Stimulated activated CD4-positive, alpha-beta T cell treated with anti-CD3 and anti-CD28 coated beads, Interleukin-12 subunit alpha, Interleukin-12 subunit beta, amount 100 ng/mL, for 24 hours (primary cell): ENCODE measurements around the gene ZBED4.

Source experiments
- DNase-seq, 2 experiments: peaks; one replicate each; pipeline ENCODE4 v3.0.0-alpha.2; 2020; ENCODE audit warnings: low read depth in 2 of 2

The ZBED4 gene

GRCh38 chr22:49880281-49880680 is 26.6 kb downstream of the ZBED4 start:
- DNase-seq = no peak

- no peak for DNase-seq
Measured at GRCh38 chr22:49881856-49882255, 28.2 kb downstream of the ZBED4 start.

GRCh38 chr22:49882519-49883293 is 29.1 kb downstream of the ZBED4 start:
- DNase-seq = no peak

GRCh38 chr22:49883294-49883640 is 29.6 kb downstream of the ZBED4 start:
- no peak for DNase-seq

DNA sequence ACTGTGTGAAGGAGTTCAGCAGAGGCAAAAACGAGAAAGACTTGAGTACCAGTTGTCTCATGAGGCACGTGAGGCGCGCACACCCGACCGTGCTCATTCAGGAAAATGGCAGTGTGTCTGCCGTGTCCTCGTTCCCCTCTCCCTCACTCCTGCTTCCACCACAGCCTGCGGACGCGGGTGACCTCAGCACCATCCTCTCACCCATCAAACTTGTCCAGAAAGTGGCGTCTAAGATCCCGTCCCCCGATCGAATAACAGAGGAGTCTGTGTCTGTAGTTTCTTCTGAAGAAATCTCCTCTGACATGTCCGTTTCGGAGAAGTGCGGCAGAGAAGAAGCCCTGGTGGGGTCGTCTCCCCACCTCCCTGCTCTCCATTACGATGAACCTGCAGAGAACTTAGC is 30.4 kb downstream of the ZBED4 start:
- no peak for DNase-seq

GRCh38 chr22:49884503-49885260 is 31.0 kb downstream of the ZBED4 start:
- DNase-seq = no peak

GRCh38 chr22:49885281-49885680 is 31.6 kb downstream of the ZBED4 start:
- DNase-seq = no peak

GRCh38 chr22:49885881-49886280 is 32.2 kb downstream of the ZBED4 start:
- no peak for DNase-seq

GRCh38 chr22:49886346-49887063 is 32.9 kb downstream of the ZBED4 start:
- no peak for DNase-seq

- DNase-seq = no peak
Measured at GRCh38 chr22:49887064-49887451, 33.4 kb downstream of the ZBED4 start.

DNA sequence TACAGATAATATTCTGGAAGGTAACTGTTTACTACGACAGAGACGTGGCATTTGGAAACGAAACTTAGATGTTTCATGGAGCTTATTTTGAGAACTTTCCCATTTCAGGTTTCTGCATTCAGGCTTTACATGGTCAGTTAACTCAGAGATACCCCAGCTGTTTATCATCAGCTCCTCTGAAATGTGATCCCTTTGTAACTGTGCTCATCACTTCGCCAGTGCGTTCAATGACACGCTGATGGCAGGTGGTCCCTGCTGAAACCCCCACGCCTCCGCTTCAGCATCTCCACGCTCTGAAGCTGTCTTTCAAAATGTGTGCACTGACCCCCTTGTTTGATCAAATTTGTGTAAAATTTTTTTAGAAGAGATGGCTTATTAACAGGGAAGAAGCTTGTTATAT is 34.1 kb downstream of the ZBED4 start:
- no peak for DNase-seq

DNA sequence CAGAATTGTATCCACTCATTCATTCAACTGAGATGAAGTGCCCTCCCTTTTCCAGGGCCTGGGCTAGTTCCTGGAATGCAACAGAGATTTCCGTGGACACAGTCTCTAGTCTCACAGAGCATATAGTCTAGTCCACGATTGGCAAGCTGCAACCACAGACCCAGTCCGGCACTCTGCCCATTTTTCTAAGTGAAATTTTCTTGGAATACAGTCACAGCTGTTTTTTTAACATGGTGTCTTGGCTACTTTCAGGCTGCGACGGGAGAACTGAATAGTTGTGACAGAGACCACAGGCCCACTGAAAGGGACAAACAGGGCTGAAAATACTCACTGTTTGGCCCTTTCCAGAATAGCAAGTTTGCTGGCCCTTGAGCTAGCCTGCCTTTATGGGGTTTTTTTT is 35.4 kb downstream of the ZBED4 start:
- DNase-seq = no peak

DNA sequence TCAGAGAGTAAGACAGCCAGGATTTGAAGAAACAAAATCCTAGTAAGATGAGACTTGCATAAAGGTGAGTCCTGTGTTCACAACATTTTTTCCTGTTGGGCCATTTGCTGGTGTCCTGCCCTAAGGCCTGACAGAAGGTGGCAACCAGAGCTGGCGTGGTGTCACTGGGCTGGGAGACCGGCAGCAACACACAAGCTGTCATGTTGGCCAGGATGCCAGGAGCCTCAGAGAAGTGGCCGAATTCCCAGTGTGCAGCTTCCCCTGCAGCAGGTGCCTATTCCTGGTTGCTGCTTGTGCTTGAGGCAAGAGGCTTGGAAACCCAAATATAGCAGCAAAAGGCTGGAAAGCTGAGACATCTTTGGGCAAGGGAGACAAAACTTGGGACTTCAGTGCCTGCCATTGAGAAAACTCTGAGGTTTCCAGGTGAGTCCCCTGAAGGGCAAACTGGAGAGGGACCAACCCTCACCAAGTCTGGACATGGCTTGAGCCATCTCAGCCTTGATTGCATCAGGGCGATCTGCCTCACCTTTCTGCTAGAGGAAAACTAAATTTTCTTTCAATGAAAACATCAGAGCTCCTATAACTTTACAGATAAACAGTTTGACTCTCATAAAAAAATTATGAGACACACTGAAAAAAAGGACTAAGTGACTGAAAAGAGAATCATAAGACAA is 38.7 kb downstream of the ZBED4 start:
- no peak for DNase-seq

GRCh38 chr22:49893025-49893424 is 39.4 kb downstream of the ZBED4 start:
- no peak for DNase-seq

DNA sequence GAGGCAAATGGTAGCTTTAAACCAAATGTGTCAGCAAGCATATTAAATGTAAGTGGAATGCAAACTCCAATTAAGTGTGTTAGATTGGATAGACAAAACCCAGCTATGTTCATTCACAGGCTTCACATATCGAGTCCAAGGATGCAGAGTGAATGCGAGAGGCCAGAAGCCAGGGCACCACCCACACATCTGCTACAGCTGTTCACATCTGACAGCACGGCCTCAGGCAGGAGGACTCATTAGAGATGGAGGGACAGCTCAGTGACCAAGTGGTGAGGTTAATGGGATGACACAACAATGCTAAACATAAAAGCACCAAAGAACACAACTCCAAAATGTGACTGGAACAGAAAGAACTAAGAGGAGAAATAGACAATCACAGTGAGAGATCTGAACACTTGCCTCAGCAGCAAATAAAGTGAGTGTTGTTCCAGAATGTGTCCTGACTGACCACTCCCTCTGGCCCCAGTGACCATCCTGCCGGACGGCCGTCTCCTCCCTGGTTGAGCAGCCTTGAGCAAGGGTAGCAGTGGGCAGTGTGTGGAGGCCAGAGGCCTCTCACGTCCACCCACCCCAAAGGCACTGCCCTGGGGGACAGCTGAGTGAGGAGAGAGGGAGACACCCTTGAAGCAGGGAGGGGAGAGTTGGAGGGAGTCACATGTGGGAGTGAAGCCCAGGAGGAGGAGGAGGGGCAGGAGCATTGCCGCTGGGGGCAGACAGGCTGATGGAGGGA is 40.8 kb downstream of the ZBED4 start:
- no peak for DNase-seq

GRCh38 chr22:49896201-49896600 is 42.6 kb downstream of the ZBED4 start:
- no peak for DNase-seq

DNA sequence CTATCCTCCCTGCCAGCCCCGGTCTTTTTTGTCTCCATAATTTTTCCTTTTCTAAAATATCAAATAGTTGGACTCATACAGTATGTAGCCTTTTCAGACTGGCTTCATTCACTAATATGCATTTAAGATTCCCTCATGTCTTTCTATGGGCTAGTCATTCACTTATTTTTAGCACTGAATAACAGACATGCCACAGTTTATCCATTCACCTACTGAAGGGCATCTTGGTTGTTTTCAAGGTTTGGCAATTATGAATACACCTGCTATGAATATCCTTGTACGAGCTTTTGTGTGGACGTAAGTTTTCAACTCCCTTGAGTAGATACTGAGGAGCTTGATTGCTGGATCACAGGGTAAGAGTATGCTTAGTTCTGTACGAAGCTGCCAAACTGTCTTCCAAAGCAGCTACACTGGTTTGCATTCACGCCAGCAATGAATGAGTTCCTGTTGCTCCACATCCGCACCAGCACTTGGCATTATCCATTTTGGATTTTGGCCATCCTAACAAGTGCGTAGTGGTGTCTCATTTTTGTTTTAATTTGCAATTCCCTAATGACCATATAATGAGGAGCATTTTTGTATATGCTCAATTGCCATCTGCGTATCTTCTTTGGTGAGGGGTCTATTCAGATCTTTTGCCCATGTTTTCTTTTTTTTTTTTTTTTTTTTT is 43.5 kb downstream of the ZBED4 start:
- no peak for DNase-seq

DNA sequence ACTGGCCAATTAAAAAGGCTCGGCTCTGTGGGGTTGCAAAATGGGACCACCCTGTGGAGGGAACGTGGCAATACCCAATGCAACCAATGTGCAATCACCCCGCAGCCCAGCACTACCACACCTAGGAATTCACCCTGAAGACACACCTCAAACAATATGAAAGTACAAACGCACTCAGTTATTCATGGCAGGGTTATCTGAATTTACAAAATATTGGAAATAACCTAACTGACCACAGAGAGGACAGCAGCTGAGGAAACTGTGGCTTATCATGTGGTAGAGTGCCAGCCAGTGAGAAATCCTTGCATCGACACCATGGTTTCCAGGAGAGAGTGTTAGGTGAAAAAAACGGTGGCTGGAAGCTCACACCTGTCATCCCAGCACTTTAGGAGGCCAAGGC is 45.9 kb downstream of the ZBED4 start:
- DNase-seq = no peak

DNA sequence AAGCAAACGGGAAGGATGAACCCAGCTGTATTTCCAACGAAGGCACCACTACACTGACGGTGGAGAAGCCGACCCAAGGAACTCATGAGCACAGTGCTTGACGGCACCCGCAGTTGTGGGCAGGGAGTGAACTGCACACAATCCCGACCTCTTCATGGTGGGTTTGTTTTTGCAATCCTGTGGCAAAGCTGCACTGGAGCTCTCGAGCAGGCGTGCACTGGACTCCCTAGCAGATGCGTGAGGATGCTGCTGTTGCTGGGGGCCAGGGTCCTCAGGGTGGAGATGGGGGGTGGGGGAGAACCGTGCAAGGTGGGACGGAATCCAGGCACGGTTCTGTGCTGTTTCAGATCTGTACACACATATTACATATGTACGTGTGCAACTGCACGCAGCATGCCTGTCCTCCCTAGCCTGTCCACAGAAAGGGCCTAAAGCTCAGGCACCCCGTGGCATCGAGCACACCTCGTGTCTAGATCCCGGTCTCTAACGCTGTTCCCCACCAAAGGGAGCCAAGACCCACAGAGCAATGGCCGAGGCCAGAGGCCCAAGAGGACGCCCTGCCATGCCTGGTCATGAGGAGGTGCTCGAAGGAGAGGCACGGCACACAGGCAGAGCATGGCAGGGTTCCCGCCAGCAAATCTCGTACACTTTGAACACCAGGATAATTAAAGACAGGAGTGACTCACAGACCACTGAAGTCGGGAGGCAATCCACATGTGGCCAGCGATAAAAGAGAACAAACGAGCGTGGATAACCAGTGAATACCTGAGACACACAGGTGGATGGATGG is 47.0 kb downstream of the ZBED4 start:
- DNase-seq = no peak

- no peak for DNase-seq
Measured at GRCh38 chr22:49901457-49901856, 47.8 kb downstream of the ZBED4 start.
